Loucy (cell line): ENCODE results near the gene LAMC3.

Experiments
- H2AFZ ChIP-seq: fragments of 200-600 bp; sonication (generic); 2 replicates; pipeline ENCODE4 v1.6.0; 2016; ENCODE audit warnings: antibody characterized with exemption, mild to moderate bottlenecking, low read length, moderate library complexity
- H3F3A ChIP-seq: fragments of 200-600 bp; 2 replicates; pipeline ENCODE4 v1.6.0; 2016; ENCODE audit warnings: antibody characterized with exemption, low read depth, mild to moderate bottlenecking
- H3K27me3 ChIP-seq: fragments of 200-600 bp; sonication (generic); 2 replicates; pipeline ENCODE4 v1.6.1; 2014; ENCODE audit warnings: low read length, mild to moderate bottlenecking; ENCODE audit not compliant: insufficient read depth, poor library complexity, severe bottlenecking
- H3K36me3 ChIP-seq: fragments of 200-600 bp; sonication (generic); 2 replicates; pipeline ENCODE4 v1.6.1; 2016; ENCODE audit warnings: low read length; ENCODE audit not compliant: insufficient read depth
- H3K4me1 ChIP-seq: fragments of 200-600 bp; sonication (generic); 2 replicates; pipeline ENCODE4 v1.5.1; 2014; ENCODE audit warnings: low read length, mild to moderate bottlenecking; ENCODE audit not compliant: insufficient read depth, poor library complexity, severe bottlenecking
- H3K4me2 ChIP-seq: fragments of 200-600 bp; sonication (generic); 2 replicates; pipeline ENCODE4 v1.6.0; 2014; ENCODE audit warnings: antibody characterized with exemption, low read length, low read depth, mild to moderate bottlenecking; ENCODE audit not compliant: poor library complexity, severe bottlenecking
- H3K4me3 ChIP-seq: fragments of 200-600 bp; sonication (generic); 2 replicates; pipeline ENCODE4 v1.5.1; 2014; ENCODE audit warnings: low read length, mild to moderate bottlenecking, mixed read lengths; ENCODE audit not compliant: poor library complexity, severe bottlenecking
- H3K79me2 ChIP-seq: fragments of 200-600 bp; sonication (generic); 2 replicates; pipeline ENCODE4 v1.6.1; 2014; ENCODE audit warnings: low read length; ENCODE audit not compliant: insufficient read depth
- H3K9ac ChIP-seq: fragments of 200-600 bp; sonication (generic); 2 replicates; pipeline ENCODE4 v1.6.0; 2014; ENCODE audit warnings: mild to moderate bottlenecking, low read depth, low read length, moderate library complexity; ENCODE audit not compliant: poor library complexity, severe bottlenecking
- H3K9me2 ChIP-seq: fragments of 200-600 bp; sonication (generic); replicated peaks from 2 replicates; pipeline ENCODE4 v1.6.1; 2016; ENCODE audit warnings: low read depth, low read length, mixed read lengths
- H3K9me3 ChIP-seq: fragments of 200-600 bp; sonication (generic); 2 replicates; pipeline ENCODE4 v1.6.1; 2014; ENCODE audit warnings: mild to moderate bottlenecking, antibody characterized with exemption, low read length, low read depth; ENCODE audit not compliant: insufficient read depth
- H4K20me1 ChIP-seq: fragments of 200-600 bp; sonication (generic); 2 replicates; pipeline ENCODE4 v1.6.0; 2014; ENCODE audit warnings: antibody characterized with exemption, low read length, mild to moderate bottlenecking; ENCODE audit not compliant: insufficient read depth, poor library complexity, severe bottlenecking
- EZH2phosphoT487 ChIP-seq: fragments of 200-600 bp; IDR thresholded peaks from 2 replicates; pipeline ENCODE4 v1.6.1; 2018; ENCODE audit warnings: antibody characterized with exemption, mild to moderate bottlenecking, moderate library complexity, borderline replicate concordance
- TF ChIP-seq, protein P1 (sequence below): fragments of 200-600 bp; sonication (generic); conservative IDR thresholded peaks from 2 replicates; pipeline ENCODE4 v1.5.1; 2014; ENCODE audit warnings: mild to moderate bottlenecking, antibody characterized with exemption, low read length

LAMC3 gene

GRCh38 chr9:131060900-131061630 lies 52.1 kb downstream of the LAMC3 start:
- H2AFZ ChIP-seq, result no peak overlapping the region
- H3K4me2 ChIP-seq, result no peak overlapping the region
- H3K36me3 ChIP-seq, result no peaks in the 10 kb centered on the region
- no peak overlapping the region for H3K9ac ChIP-seq
- H3K79me2 ChIP-seq, result no peaks in the 10 kb centered on the region
- no peaks in the 10 kb centered on the region for H3K9me3 ChIP-seq
- H3K4me3 ChIP-seq, result no peak overlapping the region
- no peaks in the 10 kb centered on the region for H3K4me1 ChIP-seq
- H4K20me1 ChIP-seq, result no peaks in the 10 kb centered on the region
- no peak for TF ChIP-seq EZH2phosphoT487
- TF ChIP-seq, protein P1, sequence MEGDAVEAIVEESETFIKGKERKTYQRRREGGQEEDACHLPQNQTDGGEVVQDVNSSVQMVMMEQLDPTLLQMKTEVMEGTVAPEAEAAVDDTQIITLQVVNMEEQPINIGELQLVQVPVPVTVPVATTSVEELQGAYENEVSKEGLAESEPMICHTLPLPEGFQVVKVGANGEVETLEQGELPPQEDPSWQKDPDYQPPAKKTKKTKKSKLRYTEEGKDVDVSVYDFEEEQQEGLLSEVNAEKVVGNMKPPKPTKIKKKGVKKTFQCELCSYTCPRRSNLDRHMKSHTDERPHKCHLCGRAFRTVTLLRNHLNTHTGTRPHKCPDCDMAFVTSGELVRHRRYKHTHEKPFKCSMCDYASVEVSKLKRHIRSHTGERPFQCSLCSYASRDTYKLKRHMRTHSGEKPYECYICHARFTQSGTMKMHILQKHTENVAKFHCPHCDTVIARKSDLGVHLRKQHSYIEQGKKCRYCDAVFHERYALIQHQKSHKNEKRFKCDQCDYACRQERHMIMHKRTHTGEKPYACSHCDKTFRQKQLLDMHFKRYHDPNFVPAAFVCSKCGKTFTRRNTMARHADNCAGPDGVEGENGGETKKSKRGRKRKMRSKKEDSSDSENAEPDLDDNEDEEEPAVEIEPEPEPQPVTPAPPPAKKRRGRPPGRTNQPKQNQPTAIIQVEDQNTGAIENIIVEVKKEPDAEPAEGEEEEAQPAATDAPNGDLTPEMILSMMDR, result no peak
- H3K27me3 ChIP-seq, result no peaks in the 10 kb centered on the region
- H3F3A ChIP-seq, result no peaks in the 10 kb centered on the region
- H3K9me2 ChIP-seq, result no peaks in the 10 kb centered on the region

DNA sequence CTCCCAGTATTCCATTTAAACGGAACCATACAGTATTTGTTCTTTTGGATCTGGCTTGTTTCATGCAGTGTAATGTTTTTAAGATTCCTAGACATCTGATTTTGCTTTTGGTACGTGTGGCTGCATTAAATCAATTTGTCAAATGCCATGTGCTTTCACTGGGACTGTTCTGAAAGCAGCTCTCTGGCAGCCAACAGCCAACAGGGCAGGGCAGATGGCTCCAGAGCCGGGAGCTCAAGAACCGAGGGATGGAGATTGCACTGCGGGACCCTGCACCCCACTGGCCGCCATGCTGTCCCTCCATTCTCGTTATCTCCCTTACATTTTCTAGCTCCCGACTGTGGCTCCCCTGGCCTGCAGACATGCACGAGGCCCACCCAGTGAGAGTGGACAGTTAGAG lies 54.0 kb downstream of the LAMC3 start:
- no peak overlapping the region for H3K4me3 ChIP-seq
- no peak overlapping the region for H2AFZ ChIP-seq
- no peak overlapping the region for H3K9ac ChIP-seq
- no peaks in the 10 kb centered on the region for H3K36me3 ChIP-seq
- no peaks in the 10 kb centered on the region for H3K9me2 ChIP-seq
- no peaks in the 10 kb centered on the region for H3K27me3 ChIP-seq
- H3K9me3 ChIP-seq, result no peaks in the 10 kb centered on the region
- TF ChIP-seq, protein P1, result no peak
- no peak for TF ChIP-seq EZH2phosphoT487
- H3K4me2 ChIP-seq, result no peak overlapping the region
- H4K20me1 ChIP-seq, result no peaks in the 10 kb centered on the region
- H3K79me2 ChIP-seq, result no peaks in the 10 kb centered on the region
- H3F3A ChIP-seq, result no peaks in the 10 kb centered on the region
- no peaks in the 10 kb centered on the region for H3K4me1 ChIP-seq

DNA sequence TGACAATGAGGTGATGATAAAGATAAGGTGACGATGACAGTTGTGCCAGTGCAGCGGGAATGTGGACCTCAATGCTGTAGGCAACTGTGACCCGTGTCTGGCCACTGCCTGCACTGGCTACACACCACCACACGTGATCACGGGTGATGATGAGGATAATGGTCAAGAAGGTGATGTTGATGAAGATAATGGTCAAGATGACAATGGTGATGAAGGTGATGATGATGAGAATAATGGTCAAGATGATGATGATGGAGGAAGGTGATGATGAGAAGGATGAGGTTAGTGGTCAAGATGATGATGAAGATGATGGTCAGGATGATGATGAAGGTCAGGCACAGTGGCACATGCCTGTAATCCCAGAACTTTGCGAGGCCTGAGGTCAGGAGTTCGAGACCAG lies 56.6 kb downstream of the LAMC3 start:
- Histone ChIP-seq H3K36me3 (no peaks in the 10 kb centered on the region), H3K9me2 (no peaks in the 10 kb centered on the region), H3K4me2 (no peak overlapping the region), H3K27me3 (no peaks in the 10 kb centered on the region), H2AFZ (no peak overlapping the region), H3K4me1 (no peaks in the 10 kb centered on the region), H3K9ac (no peak overlapping the region), H3F3A (no peaks in the 10 kb centered on the region), H3K79me2 (no peaks in the 10 kb centered on the region), H4K20me1 (no peaks in the 10 kb centered on the region), H3K4me3 (no peak overlapping the region), H3K9me3 (no peaks in the 10 kb centered on the region)
- TF ChIP-seq, protein P1, result no peak
- TF ChIP-seq EZH2phosphoT487, result no peak
